Liver (tissue), 9 donors: ENCODE measurements around the gene A1CF. TPM values are rescaled to one million over a fixed set of nuclear protein-coding genes. Genes with fewer than 3 reads are reported as not detected.
A peak's percentile ranks its signal among the peaks of the same experiment; 100 is the strongest.

ENCODE experiments used
- DNase-seq: peaks from one replicate; pipeline ENCODE4 v3.0.0-alpha.2; 2017; ENCODE audit warnings: low spot score
- H3K27ac ChIP-seq, 2 donors: one replicate each; pipeline ENCODE4 v1.7.0; 2013; ENCODE audit warnings: inconsistent platforms in 2 of 2, low read length in 2 of 2, control low read depth in 1 of 2, low read depth in 1 of 2, mild to moderate bottlenecking in 1 of 2
- H3K27me3 ChIP-seq, 4 donors: one replicate each; pipeline versions ENCODE4 v1.6.1 to v1.7.0; 2013; ENCODE audit warnings: low read length in 3 of 4, inconsistent platforms in 1 of 4, mild to moderate bottlenecking in 1 of 4, moderate library complexity in 1 of 4; ENCODE audit not compliant: control insufficient read depth in 4 of 4, insufficient read depth in 4 of 4
- H3K36me3 ChIP-seq, 4 donors: one replicate each; pipeline versions ENCODE4 v1.6.1 to v1.7.0; 2013; ENCODE audit warnings: low read length in 3 of 4, mild to moderate bottlenecking in 3 of 4, low read depth in 1 of 4, moderate library complexity in 1 of 4; ENCODE audit not compliant: control insufficient read depth in 4 of 4, insufficient read depth in 3 of 4
- H3K4me1 ChIP-seq, 4 donors: one replicate each; pipeline versions ENCODE4 v1.6.1 to v1.7.0; 2013; ENCODE audit warnings: low read length in 3 of 4, mild to moderate bottlenecking in 3 of 4, moderate library complexity in 1 of 4; ENCODE audit not compliant: control insufficient read depth in 4 of 4, insufficient read depth in 4 of 4
- H3K4me3 ChIP-seq, 3 donors: one replicate each; pipeline versions ENCODE4 v1.6.1 to v1.7.0; 2013; ENCODE audit warnings: low read length in 3 of 3, control low read depth in 1 of 3, low read depth in 1 of 3, mild to moderate bottlenecking in 1 of 3
- H3K9ac ChIP-seq, 2 donors: one replicate each; pipeline ENCODE4 v1.7.0; 2013; ENCODE audit warnings: low read length in 2 of 2, mild to moderate bottlenecking in 2 of 2, moderate library complexity in 2 of 2, control low read depth in 1 of 2, low read depth in 1 of 2
- H3K9me3 ChIP-seq, 4 donors: one replicate each; pipeline versions ENCODE4 v1.6.1 to v1.7.0; 2013; ENCODE audit warnings: low read length in 3 of 4; ENCODE audit not compliant: control insufficient read depth in 4 of 4
- EGR1 ChIP-seq, 2 donors: IDR thresholded peaks; 2 replicates each; pipeline ENCODE4 v1.6.1; 2016 to 2018; ENCODE audit warnings: antibody characterized with exemption in 2 of 2, low read depth in 2 of 2
- FOXA1 ChIP-seq: IDR thresholded peaks from 2 replicates; pipeline ENCODE4 v1.6.1; 2016; ENCODE audit warnings: antibody characterized with exemption
- FOXA2 ChIP-seq: IDR thresholded peaks from 2 replicates; pipeline ENCODE4 v1.6.1; 2016; ENCODE audit warnings: antibody characterized with exemption
- GABPA ChIP-seq, 2 donors: IDR thresholded peaks in 1 of 2; conservative IDR thresholded peaks in 1 of 2; 2 replicates each; pipeline ENCODE4 v1.6.1; 2016; ENCODE audit warnings: antibody characterized with exemption in 2 of 2, mild to moderate bottlenecking in 1 of 2, moderate library complexity in 1 of 2
- HNF4A ChIP-seq, 2 donors: conservative IDR thresholded peaks; 2 replicates each; pipeline ENCODE4 v1.6.1; 2016; ENCODE audit warnings: antibody characterized with exemption in 2 of 2, mild to moderate bottlenecking in 2 of 2
- HNF4G ChIP-seq: IDR thresholded peaks from 2 replicates; pipeline ENCODE4 v1.6.1; 2016; ENCODE audit warnings: antibody characterized with exemption
- JUND ChIP-seq, 2 donors: IDR thresholded peaks; 2 replicates each; pipeline ENCODE4 v1.6.1; 2016; ENCODE audit warnings: antibody characterized with exemption in 2 of 2
- NR2F2 ChIP-seq: IDR thresholded peaks from 2 replicates; pipeline ENCODE4 v1.6.1; 2016; ENCODE audit warnings: antibody characterized with exemption
- RAD21 ChIP-seq, 2 donors: IDR thresholded peaks; 2 replicates each; pipeline ENCODE4 v1.6.1; 2016; ENCODE audit warnings: antibody characterized with exemption in 2 of 2, mild to moderate bottlenecking in 2 of 2
- RXRA ChIP-seq, 2 donors: IDR thresholded peaks; 2 replicates each; pipeline ENCODE4 v1.6.1; 2017 to 2018; ENCODE audit warnings: antibody characterized with exemption in 2 of 2, mild to moderate bottlenecking in 1 of 2
- SP1 ChIP-seq: IDR thresholded peaks from 2 replicates; pipeline ENCODE4 v1.6.1; 2018; ENCODE audit warnings: antibody characterized with exemption, mild to moderate bottlenecking
- TAF1 ChIP-seq: conservative IDR thresholded peaks from 2 replicates; pipeline ENCODE4 v1.6.1; 2016; ENCODE audit warnings: antibody characterized with exemption, mild to moderate bottlenecking
- YY1 ChIP-seq: IDR thresholded peaks from 2 replicates; pipeline ENCODE4 v1.6.1; 2016; ENCODE audit warnings: antibody characterized with exemption, mild to moderate bottlenecking
- WGBS: extraction: QIAGEN DNeasy Blood & Tissue Kit; methylation state at CpG from one replicate; pipeline ENCODE4 v1.1.7; 2013; 5-methylcytosine and 5-hydroxymethylcytosine counted together
- polyA plus RNA-seq, 2 donors: library from polyadenylated mRNA; stranded (reverse) in 1 of 2; unstranded in 1 of 2; fragments of 200-250 nt in 1 of 2; fragments of >200 nt in 1 of 2; fragmentation: Nextera tagmentation in 1 of 2; extraction: Ambion mirVana in 1 of 2; gene quantifications; one replicate each; pipeline versions ENCODE4 v1.2.1 to v1.2.3, GENCODE V29; 2013 to 2015
- total RNA-seq, 2 donors: library from RNA; depleted of rRNA; stranded (reverse); fragments of >200 nt; gene quantifications; one replicate each; pipeline ENCODE4 v1.2.3, GENCODE V29; 2014
- TF ChIP-seq, protein P1 (sequence below): IDR thresholded peaks from 2 replicates; pipeline ENCODE4 v1.6.1; 2016; ENCODE audit warnings: antibody characterized with exemption
- TF ChIP-seq, protein P2 (sequence below): IDR thresholded peaks from 2 replicates; pipeline ENCODE4 v1.6.1; 2016; ENCODE audit warnings: antibody characterized with exemption
- TF ChIP-seq, protein P3 (sequence below): fragments of 150-350 bp; IDR thresholded peaks from 2 replicates; pipeline ENCODE4 v1.5.1; 2017; ENCODE audit warnings: improper control_type of control experiment, low read depth, low read length; ENCODE audit not compliant: missing input control
- TF ChIP-seq, protein P4 (sequence below): IDR thresholded peaks from 2 replicates; pipeline ENCODE4 v1.6.1; 2016; ENCODE audit warnings: antibody characterized with exemption
- TF ChIP-seq, protein P5 (sequence below): IDR thresholded peaks from 2 replicates; pipeline ENCODE4 v1.6.1; 2016; ENCODE audit warnings: antibody characterized with exemption, mild to moderate bottlenecking
- donor health status: healthy.
- donor health status: healthy.
- donor health status: healthy.
- donor health status: healthy.
- donor health status: healthy.

A1CF gene
- total and polyA plus RNA-seq, 4 donors: 31.8 to 198 (median 111) TPM

DNA sequence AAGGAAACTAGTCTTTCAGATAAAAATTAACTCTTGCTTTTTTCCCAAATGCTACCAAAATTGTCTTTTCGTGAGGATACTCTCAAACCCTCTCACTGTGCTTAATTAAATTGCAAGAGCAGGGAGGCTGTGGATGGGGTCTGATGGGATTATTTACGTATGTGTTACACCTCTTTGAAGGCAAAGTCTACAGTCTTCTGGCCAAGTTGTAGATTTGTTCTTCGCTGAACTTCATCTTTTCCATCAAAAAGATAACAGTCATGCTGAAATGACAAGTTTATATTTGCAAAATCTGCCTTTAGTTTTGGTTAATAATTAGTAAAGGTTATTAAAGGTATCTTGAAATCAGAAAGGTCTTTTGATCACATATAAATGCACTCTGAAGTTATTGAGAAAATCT is 22.7 kb downstream of the A1CF start:
- Histone ChIP-seq H3K4me1 (peaks cover 9 to 76% (median 59%) of the 10 kb centered on the region in 4 donors), H3K9ac (no peak overlapping the region), H3K4me3 (no peak overlapping the region), H3K36me3 (peaks cover 0 to 13% (median 5%) of the 10 kb centered on the region in 4 donors), H3K9me3 (no peaks in the 10 kb centered on the region), H3K27ac (no peak overlapping the region), H3K27me3 (no peaks in the 10 kb centered on the region)
- WGBS: 32% methylated on average over 3 of the region's 3 CpGs
- no peak for DNase-seq
- TF ChIP-seq, protein P1, sequence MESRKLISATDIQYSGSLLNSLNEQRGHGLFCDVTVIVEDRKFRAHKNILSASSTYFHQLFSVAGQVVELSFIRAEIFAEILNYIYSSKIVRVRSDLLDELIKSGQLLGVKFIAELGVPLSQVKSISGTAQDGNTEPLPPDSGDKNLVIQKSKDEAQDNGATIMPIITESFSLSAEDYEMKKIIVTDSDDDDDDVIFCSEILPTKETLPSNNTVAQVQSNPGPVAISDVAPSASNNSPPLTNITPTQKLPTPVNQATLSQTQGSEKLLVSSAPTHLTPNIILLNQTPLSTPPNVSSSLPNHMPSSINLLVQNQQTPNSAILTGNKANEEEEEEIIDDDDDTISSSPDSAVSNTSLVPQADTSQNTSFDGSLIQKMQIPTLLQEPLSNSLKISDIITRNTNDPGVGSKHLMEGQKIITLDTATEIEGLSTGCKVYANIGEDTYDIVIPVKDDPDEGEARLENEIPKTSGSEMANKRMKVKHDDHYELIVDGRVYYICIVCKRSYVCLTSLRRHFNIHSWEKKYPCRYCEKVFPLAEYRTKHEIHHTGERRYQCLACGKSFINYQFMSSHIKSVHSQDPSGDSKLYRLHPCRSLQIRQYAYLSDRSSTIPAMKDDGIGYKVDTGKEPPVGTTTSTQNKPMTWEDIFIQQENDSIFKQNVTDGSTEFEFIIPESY: no peak
- TF ChIP-seq NR2F2 (no peak), RXRA (IDR thresholded peaks at IDR 0.05) (peak; percentile 50 to 59), YY1 (peak; percentile 44), FOXA2 (no peak), TAF1 (no peak), JUND (IDR thresholded peaks at IDR 0.05) (peak in 1 of 2 donors; percentile 28), GABPA (IDR thresholded peaks at IDR 0.05 in 1 of 2, conservative IDR thresholded peaks at IDR 0.05 in 1 of 2) (no peak), SP1 (peak; percentile 32), RAD21 (IDR thresholded peaks at IDR 0.05) (peak in 1 of 2 donors; percentile 6), FOXA1 (no peak), EGR1 (IDR thresholded peaks at IDR 0.05; ENCODE audit: low read depth in 2 of 2) (no peak), HNF4G (no peak), HNF4A (conservative IDR thresholded peaks at IDR 0.05) (peak; percentile 72 to 77)
- TF ChIP-seq, protein P2, sequence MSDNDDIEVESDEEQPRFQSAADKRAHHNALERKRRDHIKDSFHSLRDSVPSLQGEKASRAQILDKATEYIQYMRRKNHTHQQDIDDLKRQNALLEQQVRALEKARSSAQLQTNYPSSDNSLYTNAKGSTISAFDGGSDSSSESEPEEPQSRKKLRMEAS: peak; percentile 35
- TF ChIP-seq, protein P3, sequence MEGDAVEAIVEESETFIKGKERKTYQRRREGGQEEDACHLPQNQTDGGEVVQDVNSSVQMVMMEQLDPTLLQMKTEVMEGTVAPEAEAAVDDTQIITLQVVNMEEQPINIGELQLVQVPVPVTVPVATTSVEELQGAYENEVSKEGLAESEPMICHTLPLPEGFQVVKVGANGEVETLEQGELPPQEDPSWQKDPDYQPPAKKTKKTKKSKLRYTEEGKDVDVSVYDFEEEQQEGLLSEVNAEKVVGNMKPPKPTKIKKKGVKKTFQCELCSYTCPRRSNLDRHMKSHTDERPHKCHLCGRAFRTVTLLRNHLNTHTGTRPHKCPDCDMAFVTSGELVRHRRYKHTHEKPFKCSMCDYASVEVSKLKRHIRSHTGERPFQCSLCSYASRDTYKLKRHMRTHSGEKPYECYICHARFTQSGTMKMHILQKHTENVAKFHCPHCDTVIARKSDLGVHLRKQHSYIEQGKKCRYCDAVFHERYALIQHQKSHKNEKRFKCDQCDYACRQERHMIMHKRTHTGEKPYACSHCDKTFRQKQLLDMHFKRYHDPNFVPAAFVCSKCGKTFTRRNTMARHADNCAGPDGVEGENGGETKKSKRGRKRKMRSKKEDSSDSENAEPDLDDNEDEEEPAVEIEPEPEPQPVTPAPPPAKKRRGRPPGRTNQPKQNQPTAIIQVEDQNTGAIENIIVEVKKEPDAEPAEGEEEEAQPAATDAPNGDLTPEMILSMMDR: no peak
- TF ChIP-seq, protein P4, sequence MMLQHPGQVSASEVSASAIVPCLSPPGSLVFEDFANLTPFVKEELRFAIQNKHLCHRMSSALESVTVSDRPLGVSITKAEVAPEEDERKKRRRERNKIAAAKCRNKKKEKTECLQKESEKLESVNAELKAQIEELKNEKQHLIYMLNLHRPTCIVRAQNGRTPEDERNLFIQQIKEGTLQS: no peak
- TF ChIP-seq, protein P5, sequence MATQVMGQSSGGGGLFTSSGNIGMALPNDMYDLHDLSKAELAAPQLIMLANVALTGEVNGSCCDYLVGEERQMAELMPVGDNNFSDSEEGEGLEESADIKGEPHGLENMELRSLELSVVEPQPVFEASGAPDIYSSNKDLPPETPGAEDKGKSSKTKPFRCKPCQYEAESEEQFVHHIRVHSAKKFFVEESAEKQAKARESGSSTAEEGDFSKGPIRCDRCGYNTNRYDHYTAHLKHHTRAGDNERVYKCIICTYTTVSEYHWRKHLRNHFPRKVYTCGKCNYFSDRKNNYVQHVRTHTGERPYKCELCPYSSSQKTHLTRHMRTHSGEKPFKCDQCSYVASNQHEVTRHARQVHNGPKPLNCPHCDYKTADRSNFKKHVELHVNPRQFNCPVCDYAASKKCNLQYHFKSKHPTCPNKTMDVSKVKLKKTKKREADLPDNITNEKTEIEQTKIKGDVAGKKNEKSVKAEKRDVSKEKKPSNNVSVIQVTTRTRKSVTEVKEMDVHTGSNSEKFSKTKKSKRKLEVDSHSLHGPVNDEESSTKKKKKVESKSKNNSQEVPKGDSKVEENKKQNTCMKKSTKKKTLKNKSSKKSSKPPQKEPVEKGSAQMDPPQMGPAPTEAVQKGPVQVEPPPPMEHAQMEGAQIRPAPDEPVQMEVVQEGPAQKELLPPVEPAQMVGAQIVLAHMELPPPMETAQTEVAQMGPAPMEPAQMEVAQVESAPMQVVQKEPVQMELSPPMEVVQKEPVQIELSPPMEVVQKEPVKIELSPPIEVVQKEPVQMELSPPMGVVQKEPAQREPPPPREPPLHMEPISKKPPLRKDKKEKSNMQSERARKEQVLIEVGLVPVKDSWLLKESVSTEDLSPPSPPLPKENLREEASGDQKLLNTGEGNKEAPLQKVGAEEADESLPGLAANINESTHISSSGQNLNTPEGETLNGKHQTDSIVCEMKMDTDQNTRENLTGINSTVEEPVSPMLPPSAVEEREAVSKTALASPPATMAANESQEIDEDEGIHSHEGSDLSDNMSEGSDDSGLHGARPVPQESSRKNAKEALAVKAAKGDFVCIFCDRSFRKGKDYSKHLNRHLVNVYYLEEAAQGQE: no peak
